ENCODE data around the gene ETV3.
"Not testable (repeated sequence)": the region's sequence is repeated elsewhere in the genome, so short reads cannot be mapped to it uniquely, and the experiment has no call there.

The ETV3 gene

GRCh38 chr1:157138220-157139051 lies at the start of gene ETV3:
ETV3 (minus strand) TSS chr1:157138395; CDS start chr1:157136352, 2,043 bp downstream.
- peak; percentile 90 for DNase-seq (ENCODE audit: low spot score)

GRCh38 chr1:157186281-157186992 lies 48.2 kb upstream of the ETV3 start:
- DNase-seq (ENCODE audit: low spot score): no peak

GRCh38 chr1:157183870-157184269 lies 45.7 kb upstream of the ETV3 start:
- DNase-seq (ENCODE audit: low spot score): no peak

- DNase-seq (ENCODE audit: low spot score): not testable (repeated sequence)
Observed at GRCh38 chr1:157182371-157182770, 44.2 kb upstream of the ETV3 start.

GRCh38 chr1:157181790-157182189 lies 43.6 kb upstream of the ETV3 start:
- DNase-seq (ENCODE audit: low spot score): no peak

- DNase-seq (ENCODE audit: low spot score): no peak
Observed at GRCh38 chr1:157181258-157181657, 43.1 kb upstream of the ETV3 start.

GRCh38 chr1:157178490-157178889 lies 40.3 kb upstream of the ETV3 start:
- DNase-seq (ENCODE audit: low spot score): no peak

GRCh38 chr1:157177733-157178394 lies 39.7 kb upstream of the ETV3 start:
- DNase-seq (ENCODE audit: low spot score): no peak

GRCh38 chr1:157176591-157177121 lies 38.5 kb upstream of the ETV3 start:
- DNase-seq (ENCODE audit: low spot score): no peak

GRCh38 chr1:157176016-157176415 lies 37.8 kb upstream of the ETV3 start:
- DNase-seq (ENCODE audit: low spot score): no peak

- DNase-seq (ENCODE audit: low spot score): no peak
Observed at GRCh38 chr1:157173900-157174410, 35.8 kb upstream of the ETV3 start.

GRCh38 chr1:157173241-157173640 lies 35.0 kb upstream of the ETV3 start:
- not testable (repeated sequence) for DNase-seq (ENCODE audit: low spot score)

GRCh38 chr1:157172591-157172990 lies 34.4 kb upstream of the ETV3 start:
- DNase-seq (ENCODE audit: low spot score): not testable (repeated sequence)

GRCh38 chr1:157171903-157172503 lies 33.8 kb upstream of the ETV3 start:
- DNase-seq (ENCODE audit: low spot score): peak; percentile 7

- peak; percentile 45 for DNase-seq (ENCODE audit: low spot score)
Observed at GRCh38 chr1:157170677-157171515, 32.7 kb upstream of the ETV3 start.

- DNase-seq (ENCODE audit: low spot score): no peak
Observed at GRCh38 chr1:157168015-157168414, 29.8 kb upstream of the ETV3 start.

GRCh38 chr1:157167437-157167836 lies 29.2 kb upstream of the ETV3 start:
- no peak for DNase-seq (ENCODE audit: low spot score)

- DNase-seq (ENCODE audit: low spot score): no peak
Observed at GRCh38 chr1:157166590-157166989, 28.4 kb upstream of the ETV3 start.

GRCh38 chr1:157163273-157164127 lies 25.3 kb upstream of the ETV3 start:
- peak; percentile 55 for DNase-seq (ENCODE audit: low spot score)

GRCh38 chr1:157162345-157162744 lies 24.1 kb upstream of the ETV3 start:
- no peak for DNase-seq (ENCODE audit: low spot score)

All from RKO (cell line).